OCI-M2 (cell line): Measurements from ENCODE around the gene PHACTR4.
"Not testable (repeated sequence)": the region's sequence is repeated elsewhere in the genome, so short reads cannot be mapped to it uniquely, and the experiment has no call there.

ENCODE experiments used
- DNase-seq: peaks from one replicate; lab custom pipeline; 2025; ENCODE audit not compliant: unreplicated experiment; lab: John Stamatoyannopoulos, UW

The PHACTR4 gene

DNA sequence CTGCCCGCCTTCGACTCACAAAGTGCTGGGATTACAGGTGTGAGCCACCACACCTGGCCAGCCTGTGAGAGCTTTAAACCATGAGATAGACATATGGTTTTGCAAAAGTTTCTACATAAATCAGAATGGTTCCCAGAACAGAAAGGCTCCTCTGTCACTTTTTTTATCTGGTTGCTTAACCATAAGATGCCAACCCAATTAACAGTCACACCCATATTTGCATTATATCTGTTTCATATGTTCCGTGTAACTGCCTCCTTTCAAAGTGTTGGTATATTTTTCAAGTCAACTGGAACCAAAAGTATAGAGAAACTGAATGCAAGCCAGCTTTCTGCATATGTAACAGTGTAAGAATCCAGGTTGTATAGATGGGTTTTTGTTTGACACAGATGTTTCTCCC, 112.6 kb downstream of the PHACTR4 start:
- no peak for DNase-seq

DNA sequence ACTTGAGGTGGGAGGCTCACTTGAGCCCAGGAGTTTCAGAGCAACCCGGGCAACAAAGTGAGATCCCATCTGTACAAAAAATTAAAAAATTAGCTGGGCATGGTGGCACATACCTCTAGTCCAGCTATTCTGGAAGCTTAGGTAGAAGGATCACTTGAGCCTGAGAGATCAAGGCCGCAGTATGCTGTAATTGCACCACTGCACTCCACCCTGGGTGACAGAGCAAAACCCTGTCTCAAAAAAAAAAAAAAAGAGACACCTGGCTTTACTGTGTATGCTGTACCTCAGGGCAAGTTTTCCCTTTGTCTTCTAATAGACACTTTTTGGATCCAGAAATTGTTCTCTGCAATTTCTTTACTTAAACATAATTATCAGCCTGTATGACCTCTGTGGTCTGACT, 113.2 kb downstream of the PHACTR4 start:
- no peak for DNase-seq

DNA sequence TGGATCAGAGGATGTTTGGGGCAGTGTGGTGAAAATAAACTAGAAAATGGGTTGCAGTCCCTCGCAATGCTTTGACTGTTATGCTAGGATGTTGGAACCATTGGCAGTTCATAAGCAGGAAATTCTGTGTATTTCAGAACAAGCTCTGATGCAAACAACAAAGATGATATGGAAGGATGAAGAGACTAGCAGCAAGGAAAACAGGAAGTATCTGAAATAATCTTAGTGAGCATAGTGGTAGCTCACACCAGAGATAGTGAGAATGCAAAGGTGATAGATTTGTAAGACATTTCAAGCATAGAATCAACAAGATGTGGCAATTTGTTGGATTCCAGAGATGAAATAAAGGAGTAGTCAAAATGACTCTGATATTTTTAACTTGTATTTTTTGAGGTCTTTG, 125.2 kb downstream of the PHACTR4 start:
- no peak for DNase-seq

DNA sequence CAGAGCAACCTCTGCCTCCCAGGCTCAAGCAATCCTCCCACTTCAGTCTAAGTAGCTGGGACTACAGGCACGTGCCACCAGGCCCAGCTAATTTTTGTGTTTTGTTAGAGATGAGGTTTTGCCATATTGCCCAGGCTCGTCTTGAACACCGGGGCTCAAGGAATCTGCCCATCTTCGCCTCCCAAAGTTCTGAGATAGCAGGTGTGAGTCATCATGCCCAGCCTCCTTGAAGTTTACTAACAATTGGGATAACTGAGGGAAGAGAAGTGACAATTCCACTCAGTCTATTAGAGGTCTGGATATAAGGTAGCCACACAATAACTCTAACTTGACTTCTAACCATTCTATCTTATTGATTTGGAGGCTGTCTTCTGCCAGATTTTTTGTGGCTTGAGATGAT, 130.0 kb downstream of the PHACTR4 start:
- no peak for DNase-seq

DNA sequence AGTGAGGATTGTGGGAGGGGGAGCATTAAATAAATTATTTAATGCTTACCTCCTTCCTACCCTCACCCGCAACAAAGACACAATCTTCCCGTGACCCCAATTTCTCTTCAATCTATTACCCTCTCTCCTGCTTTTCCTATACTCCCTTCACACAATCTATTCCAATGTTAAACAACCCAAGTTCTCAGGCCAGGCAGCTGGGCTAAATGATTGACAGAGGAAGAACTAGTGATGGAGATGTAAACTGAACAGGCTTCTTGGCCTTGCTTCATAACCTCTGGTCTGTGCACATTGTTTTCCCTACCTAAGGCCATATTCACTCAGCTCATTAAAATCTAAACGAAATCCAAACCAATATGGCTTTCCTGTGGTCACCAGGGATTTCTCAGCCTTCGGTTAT, 132.4 kb downstream of the PHACTR4 start:
- DNase-seq = no peak

DNA sequence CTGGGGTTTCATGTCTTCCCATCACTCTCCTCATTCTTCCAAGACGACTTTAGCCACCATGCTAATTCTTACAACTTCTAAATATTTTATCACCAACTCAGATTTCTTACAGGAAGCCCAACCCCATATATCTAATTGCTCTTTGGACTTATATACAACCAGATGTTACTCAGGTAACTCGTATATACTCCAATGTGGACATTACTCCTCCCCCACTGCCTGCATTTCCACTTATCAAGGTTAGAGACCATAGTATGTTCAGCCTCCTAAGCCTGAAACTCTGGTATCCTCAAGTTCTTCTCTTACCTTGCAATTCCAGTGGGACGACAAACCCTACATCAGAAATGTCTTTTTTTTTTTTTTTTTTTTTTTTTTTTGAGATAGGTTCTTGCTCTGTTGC, 133.6 kb downstream of the PHACTR4 start:
- no peak for DNase-seq

DNA sequence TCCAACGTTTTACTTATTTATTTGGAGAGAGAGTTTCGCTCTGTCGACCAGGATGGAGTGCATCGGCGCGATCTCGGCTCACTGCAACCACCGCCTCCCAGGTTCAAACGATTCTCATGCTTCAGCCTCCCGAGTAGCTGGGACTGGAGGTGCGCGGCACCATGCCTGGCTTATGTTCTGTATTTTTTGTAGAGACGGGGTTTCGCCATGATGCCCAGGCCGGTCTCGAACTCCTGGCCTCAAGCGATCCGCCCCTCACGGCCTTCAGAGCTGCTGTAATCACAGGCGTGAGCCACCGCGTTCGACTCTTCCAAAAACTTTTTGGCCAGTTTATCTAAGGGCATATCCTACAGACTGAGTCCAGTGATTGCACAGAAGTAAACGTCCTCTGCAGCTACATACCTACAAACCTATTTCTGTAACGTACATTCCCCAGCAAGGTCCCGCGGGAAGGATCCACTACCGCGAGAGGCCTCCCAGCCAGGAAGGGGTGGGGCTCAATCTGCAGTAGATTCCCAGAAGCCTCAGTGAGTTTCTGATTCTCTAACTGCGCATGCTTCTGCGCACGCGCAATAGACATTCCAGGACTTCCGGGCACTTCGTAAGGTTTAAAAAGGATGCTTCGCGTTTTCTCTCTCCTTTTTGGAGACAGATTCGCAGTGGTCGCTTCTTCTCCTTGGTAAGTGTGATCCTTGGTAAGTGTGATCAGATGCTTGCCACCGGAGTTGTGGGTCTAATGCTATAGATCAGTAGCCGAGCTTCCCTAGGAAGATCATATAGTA, 136.1 kb downstream of the PHACTR4 start, which contains the start of gene RCC1:
TSS of gene RCC1 (plus strand) at position 638 of the 782 bp plus-strand sequence. CDS start 23,824 bp downstream, outside the sequence.
- peak; percentile 85 for DNase-seq

DNA sequence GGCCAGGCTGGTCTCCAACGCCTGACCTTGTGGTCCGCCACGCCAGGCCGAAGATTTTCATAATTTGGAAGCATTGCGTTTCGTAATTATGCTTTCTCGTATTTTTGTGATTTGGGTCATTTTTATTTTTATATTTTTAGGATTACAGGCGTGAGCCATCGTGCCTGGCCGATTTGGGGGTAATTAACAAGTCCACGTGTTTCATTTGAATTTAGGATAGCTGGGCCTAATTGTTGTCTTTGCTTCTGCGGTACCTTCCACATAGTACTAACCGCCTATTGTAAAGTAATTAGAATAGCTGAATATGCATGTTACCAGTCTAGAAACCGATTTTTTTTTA, 137.3 kb downstream of the PHACTR4 start:
- DNase-seq = no peak

DNA sequence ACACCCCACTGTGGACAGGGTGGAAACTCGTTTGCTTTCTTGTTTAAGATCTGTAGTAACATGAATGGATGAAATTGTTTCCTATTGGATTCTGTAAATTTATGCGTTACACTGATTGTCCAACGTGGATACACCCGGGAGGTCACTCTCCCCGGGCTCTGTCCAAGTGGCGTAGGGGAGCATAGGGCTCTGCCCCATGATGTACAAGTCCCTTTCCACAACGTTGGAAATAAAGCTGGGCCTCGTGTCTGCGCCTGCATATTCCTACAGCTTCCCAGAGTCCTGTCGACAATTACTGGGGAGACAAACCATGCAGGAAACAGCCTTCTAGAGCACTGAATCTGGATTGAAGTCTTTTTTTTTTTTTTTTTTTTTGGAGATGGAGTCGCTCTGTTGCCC, 137.7 kb downstream of the PHACTR4 start:
- no peak for DNase-seq

DNA sequence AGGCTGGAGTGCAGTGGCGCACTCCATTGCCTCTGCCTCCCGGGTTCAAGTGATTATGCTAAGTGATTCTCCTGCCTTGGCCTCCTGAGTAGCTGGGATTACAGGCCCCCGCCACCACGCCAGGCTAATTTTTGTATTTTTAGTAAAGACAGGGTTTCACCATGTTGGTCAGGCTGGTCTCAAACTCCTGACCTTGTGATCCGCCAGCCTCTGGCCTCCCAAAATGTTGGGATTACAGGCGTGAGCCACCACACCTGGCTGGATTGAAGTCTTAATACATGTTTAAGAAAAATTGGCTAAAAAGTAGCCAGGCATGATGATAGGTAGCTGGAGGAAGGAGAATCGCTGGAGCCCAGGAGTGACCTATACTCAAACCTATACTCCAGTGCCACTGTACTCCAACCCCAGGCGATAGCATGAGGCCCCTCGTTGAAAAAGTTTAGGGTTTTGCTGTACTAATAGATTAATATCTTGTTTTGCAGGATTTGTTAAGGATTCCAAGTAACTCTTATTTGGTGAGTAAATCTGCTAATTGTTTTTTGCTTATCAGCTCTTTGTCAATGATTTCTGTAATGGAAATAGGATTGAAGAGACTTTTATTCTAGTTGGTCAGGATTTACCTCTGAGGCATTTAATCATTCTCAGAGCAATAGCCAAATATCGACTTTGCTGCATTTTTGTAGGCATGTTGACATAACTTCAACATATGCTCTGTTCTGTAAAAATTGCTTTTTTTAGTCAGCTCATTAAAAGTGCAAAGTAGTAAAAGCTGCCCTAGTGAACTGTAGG, 138.3 kb downstream of the PHACTR4 start:
- DNase-seq = no peak

DNA sequence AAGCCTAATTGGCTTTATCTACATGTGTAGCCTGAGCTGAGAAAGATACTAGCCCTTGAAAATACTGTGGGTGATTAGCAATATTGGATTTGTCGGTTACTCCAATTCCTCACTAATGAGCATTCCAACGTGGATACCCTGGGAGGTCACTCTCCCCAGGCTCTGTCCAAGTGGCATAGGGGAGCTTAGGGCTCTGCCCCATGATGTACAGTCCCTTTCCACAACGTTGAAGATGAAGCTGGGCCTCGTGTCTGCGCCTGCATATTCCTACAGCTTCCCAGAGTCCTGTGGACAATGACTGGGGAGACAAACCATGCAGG, 138.9 kb downstream of the PHACTR4 start:
- no peak for DNase-seq

DNA sequence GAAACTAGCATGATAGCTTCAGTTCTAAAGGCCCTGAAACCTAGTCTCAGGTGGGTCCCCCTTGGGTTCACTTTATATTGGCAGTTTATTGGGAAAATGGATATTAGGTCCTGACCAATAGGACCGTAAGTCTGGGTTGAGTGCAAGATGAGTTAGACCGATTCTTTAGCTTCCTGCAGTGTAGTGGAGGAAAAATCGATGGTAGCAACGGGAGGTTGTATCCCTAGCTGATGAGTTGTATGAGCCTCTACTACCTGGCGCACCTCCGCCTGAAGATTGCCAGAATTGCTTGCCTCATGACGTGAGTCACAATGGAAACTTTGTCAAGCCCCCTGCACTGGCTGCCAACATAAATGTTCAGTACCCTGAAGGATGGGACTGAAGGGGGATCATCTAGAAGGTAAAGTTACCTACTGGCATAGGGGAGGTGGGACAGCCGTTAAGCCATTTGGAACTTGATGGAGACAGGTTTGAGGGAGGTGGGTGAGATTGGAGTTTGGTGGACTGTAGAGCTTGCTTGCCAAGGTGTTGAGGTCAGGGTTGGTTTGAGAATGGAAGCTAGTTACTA, 140.2 kb downstream of the PHACTR4 start:
- DNase-seq = no peak

DNA sequence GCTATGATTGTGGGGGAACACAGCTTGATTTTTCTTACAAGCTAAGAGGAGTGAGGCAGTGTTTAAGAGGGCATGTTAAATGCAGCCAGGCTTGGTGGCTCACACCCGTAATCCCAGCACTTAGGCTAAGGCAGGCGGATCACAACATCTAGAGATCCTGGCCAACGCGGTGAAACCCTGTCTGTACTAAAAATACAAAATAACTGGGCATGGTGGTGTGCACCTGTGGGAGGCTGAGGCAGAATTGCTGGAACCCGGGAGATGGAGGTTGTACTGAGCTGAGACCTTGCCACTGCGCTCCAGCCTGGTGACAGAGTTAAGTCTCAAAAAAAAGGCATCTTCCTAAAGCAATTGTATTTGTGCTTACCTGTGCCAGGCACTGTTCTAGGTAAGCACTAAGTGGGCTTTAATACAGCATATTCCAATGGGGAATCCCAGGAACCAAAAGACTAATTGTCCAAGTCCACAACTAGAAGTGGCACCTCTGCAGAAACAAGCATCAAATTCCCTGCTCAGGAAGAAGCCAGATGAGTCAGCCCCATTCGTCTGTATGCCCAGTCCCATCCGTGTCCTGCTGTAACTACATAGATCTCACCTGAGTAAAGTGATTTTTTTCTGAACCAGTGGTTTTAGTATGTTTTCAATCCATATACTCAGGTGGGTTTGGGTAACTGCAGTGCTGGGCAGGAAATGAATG, 140.9 kb downstream of the PHACTR4 start:
- no peak for DNase-seq

DNA sequence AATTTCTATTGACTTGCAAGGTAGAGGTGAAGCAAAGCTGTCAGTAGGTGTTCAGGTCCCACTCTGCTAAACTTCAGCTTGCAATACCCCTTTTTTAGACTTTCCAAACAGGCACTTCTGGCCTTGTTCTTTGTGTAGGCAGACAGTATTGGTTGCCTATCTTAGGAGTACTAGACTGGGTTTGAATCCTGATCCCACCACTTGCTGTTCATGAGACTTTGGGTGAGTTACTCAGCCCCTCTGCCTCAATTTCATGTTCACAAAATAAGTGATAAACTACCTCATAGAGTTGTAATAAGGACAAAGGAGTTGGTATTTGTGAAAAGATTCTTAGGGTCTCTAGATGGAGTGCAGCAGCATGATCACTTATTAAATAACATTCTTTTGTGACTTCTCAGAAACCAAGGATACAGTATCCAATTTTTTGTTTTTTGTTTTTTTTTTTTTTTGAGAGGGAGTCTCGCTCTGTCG, 141.5 kb downstream of the PHACTR4 start:
- DNase-seq = peak; percentile 74

DNA sequence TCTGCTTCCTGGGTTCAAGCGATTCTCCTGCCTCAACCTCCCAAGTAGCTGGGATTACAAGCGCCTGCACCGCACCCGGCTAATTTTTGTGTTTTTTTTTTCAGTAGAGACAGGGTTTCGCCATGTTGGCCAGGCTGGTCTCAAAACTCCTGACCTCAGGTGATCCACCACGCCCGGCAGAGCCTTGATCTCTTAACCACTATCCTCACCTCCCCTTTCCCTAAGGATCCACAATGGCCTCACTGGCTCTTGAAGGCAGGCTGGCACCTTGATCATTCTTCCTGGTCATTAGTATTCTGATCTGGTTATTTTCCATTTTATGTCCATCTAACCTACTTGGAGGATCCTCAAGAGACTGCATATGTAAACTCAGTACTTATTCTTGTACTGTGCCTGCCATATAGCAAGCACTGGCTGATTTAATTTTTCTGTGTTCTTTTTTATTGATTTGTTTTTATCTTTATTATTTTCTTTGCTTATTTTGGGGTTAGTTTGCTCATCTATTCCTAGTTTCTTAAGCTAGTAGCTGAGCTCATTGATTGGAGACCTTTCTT, 142.6 kb downstream of the PHACTR4 start:
- no peak for DNase-seq

DNA sequence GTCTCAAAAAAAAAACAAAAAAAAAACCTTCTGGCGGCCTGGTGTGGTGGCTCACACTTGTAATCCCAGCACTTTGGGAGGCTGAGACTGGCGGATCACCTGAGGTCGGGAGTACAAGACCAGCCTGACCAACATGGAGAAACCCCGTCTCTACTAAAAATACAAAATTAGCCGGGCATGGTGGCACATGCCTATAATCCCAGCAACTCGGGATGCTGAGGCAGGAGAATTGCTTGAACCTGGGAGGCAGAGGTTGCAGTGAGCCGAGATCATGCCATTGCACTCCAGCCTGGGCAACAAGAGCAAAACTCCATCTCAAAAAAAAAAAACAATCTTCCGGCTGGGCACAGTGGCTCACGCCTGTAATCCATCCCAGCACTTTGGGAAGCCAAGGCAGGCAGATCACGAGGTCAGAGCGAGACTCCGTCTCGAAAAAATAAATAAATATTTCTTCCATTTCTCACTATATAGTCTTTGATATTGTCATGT, 144.9 kb downstream of the PHACTR4 start:
- not testable (repeated sequence) for DNase-seq

DNA sequence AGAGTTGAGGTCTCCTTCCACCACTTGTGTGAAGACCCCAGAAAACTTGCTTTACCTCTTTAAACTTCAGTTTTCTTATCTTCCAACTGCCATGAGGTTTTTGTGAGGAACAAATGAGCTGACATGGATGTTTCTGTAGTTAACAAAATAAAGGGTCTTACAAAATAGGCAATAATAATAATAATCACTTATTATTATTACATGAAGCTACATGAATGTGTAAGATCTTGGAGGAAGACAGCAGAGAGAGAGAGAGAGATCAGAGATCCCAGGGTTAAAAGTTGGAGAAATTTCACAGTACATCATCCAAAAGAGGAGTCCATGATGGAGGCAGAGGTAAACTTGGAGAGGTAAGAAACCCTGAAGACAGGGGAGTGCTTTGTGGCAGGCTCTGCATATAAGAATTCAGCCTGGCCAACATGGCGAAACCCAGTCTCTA, 147.0 kb downstream of the PHACTR4 start:
- no peak for DNase-seq

DNA sequence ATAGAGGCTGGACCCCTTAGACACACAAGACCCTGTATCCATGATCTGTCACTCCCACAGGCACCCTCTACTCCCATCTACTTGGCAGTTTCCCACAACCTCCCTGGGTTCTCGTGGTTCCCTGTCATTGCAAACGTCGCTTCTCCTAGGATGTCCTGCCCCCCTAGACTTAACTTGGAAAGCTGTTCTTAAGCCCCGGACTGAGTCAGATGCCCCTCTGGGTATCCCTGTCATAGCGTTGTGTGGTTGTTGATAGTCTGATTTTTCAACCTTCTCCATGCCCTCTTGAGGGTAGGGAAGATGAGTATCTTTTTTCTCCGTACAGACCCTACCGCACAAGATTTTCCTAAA, 148.1 kb downstream of the PHACTR4 start:
- DNase-seq = no peak

DNA sequence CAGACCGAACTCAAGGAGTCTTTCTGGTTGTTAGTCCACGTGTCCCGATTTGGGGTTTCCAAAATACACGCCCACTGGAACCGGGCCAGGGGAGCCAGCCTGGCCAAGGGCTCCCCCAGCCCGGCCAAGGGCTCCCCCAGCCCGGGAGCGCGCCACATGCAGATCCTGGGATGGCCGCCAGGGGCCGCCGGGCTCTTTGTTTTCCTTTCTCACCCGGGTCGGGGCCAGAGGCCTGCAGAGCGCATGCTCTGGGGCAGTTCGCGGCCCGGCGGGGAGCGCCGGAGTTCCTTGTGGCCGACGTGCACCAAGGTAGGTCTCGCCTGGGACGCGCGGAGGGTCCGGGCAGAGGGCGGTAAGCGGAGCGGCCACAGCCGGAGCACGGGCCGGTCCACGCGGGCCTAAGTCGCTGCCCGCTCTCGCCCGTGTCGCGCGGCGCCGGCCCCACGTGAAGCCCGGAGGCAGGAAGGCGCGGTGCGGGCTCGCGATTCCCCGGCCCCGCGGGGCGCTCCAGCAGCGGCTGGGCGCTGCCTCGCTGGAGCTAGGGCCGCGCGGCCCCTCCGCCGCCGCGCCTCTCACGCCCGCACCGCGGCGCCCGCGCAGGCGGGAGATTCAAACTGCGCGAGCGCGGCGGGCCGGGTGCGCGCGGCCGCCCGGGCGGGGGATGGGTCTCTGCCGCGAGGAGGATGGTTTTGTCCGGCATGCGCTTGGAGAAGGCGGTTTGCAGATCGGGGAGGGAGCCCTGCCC, 148.6 kb downstream of the PHACTR4 start:
- peak; percentile 47 for DNase-seq

DNA sequence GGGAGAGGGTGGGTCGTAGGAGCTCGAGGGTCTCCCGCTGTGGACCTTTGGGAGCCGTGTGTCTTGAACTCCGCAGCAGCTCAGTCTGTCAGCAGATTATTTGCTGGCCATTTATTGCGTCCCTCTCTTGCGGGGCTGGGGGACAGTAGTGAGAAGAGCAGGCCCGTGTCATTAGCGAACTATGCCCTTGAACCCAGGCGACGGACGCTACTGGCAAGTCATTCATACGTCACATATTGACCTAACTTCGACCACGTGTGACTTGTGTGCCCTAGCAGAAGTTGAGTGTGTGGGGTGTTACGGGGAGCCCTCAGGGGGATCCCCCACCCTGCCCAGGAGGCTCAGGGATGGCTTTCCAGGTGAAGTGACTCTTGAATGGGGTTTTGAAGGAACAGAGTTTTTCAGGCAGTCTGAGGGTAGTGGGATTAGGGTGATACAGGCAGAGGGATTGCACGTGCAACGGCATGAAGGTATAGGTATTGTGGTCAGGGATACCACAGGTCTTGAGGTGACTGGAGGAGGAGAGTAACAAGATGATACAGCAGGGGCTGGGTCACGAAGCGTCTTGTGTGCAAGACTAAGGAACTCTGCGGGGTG, 149.3 kb downstream of the PHACTR4 start:
- DNase-seq = no peak
